Endothelial cell of umbilical vein (primary cell): Measurements from ENCODE around the gene PEAR1. TPM values are rescaled to one million over a fixed set of nuclear protein-coding genes. Genes with fewer than 3 reads are reported as not detected.
A peak's percentile ranks its signal among the peaks of the same experiment; 100 is the strongest.

ENCODE experiments used
- BruUV-seq: library from RNA; stranded (reverse); fragments of 400-500 nt; replicated peaks from 2 replicates; lab custom pipeline; 2021; lab: Mats Ljungman, UMichigan
- CTCF ChIA-PET: fragments of 300-600, 350-600 bp; sonication (Branson Sonifier 250); formaldehyde crosslinking; loops from one replicate; lab custom pipeline; 2021; ENCODE audit warnings: antibody characterized with exemption, inconsistent platforms; lab: Charles Lee
- POLR2A ChIA-PET: fragments of 300-600, 350-600 bp; sonication (Branson Sonifier 250); formaldehyde crosslinking; loops from one replicate; lab custom pipeline; 2021; ENCODE audit warnings: antibody characterized with exemption, inconsistent platforms; lab: Charles Lee
- DNase-seq: peaks from one replicate; pipeline ENCODE4 v3.0.0-alpha.2; 2011; ENCODE audit warnings: low read depth, low spot score
- FAIRE-seq: peaks from 2 replicates; lab custom pipeline; 2011; peaks lifted over from hg19 to GRCh38; lab: Jason Lieb, UNC
- H2AFZ ChIP-seq: 2 replicates; pipeline ENCODE4 v1.6.0; 2012; ENCODE audit warnings: low read depth, low read length, control low read depth, inconsistent platforms
- H3K27ac ChIP-seq: 2 replicates; pipeline ENCODE4 v1.5.1; 2011; ENCODE audit warnings: low read depth, mild to moderate bottlenecking, control low read depth, low read length, moderate library complexity; ENCODE audit not compliant: insufficient read depth
- H3K27me3 ChIP-seq, 2 experiments: 2 replicates each; pipeline versions ENCODE4 v1.6.0 to v1.6.1; 2011; ENCODE audit warnings: low read length in 2 of 2, mixed read lengths in 1 of 2; ENCODE audit not compliant: control insufficient read depth in 2 of 2, insufficient read depth in 2 of 2
- H3K36me3 ChIP-seq, 2 experiments: 2 replicates in 1 of 2; 3 replicates in 1 of 2; pipeline ENCODE4 v1.5.1; 2011; ENCODE audit warnings: low read length in 2 of 2, mild to moderate bottlenecking in 1 of 2, moderate library complexity in 1 of 2; ENCODE audit not compliant: control insufficient read depth in 2 of 2, insufficient read depth in 2 of 2; ENCODE audit errors: extremely low read depth in 1 of 2
- H3K4me1 ChIP-seq: 3 replicates; pipeline ENCODE4 v1.5.1; 2011; ENCODE audit warnings: mild to moderate bottlenecking, low read length; ENCODE audit not compliant: control insufficient read depth, insufficient read depth; ENCODE audit errors: extremely low read depth
- H3K4me2 ChIP-seq: 2 replicates; pipeline ENCODE4 v1.6.1; 2011; ENCODE audit warnings: low read length, control low read depth, mixed read lengths; ENCODE audit not compliant: insufficient read depth
- H3K4me3 ChIP-seq, 3 experiments: fragments of 200-600 bp in 1 of 3; sonication (generic), shearing (Covaris generic) in 1 of 3; replicated peaks in 1 of 3; 2 replicates each; pipeline ENCODE4 v1.5.1; 2011 to 2016; ENCODE audit warnings: control low read depth in 3 of 3, low read length in 3 of 3, mild to moderate bottlenecking in 2 of 3, inconsistent platforms in 1 of 3, low read depth in 1 of 3, moderate library complexity in 1 of 3; ENCODE audit not compliant: insufficient read depth in 1 of 3
- H3K79me2 ChIP-seq: 2 replicates; pipeline ENCODE4 v1.6.0; 2012; ENCODE audit warnings: low read length, inconsistent platforms; ENCODE audit not compliant: control insufficient read depth, insufficient read depth
- H3K9ac ChIP-seq: replicated peaks from 2 replicates; pipeline ENCODE3; 2011; ENCODE audit warnings: low read length, control low read depth; ENCODE audit not compliant: insufficient read depth; ENCODE audit errors: extremely low read depth
- H3K9me1 ChIP-seq: replicated peaks from 3 replicates; pipeline ENCODE4 v1.6.0; 2011; ENCODE audit warnings: mild to moderate bottlenecking, low read length; ENCODE audit not compliant: control insufficient read depth, insufficient read depth; ENCODE audit errors: extremely low read depth
- H3K9me3 ChIP-seq: replicated peaks from 2 replicates; pipeline ENCODE4 v1.5.1; 2012; ENCODE audit warnings: low read length, inconsistent platforms; ENCODE audit not compliant: control insufficient read depth, insufficient read depth
- H4K20me1 ChIP-seq: replicated peaks from 2 replicates; pipeline ENCODE3; 2011; ENCODE audit warnings: mild to moderate bottlenecking, low read length; ENCODE audit not compliant: control insufficient read depth, insufficient read depth; ENCODE audit errors: extremely low read depth
- EZH2 ChIP-seq: IDR thresholded peaks from 2 replicates; pipeline ENCODE4 v1.6.1; 2012; ENCODE audit warnings: borderline replicate concordance, low read depth, mild to moderate bottlenecking, moderate library complexity, low read length, inconsistent platforms; ENCODE audit not compliant: severe bottlenecking
- FOS ChIP-seq: IDR thresholded peaks from 2 replicates; pipeline ENCODE4 v1.6.1; 2011; ENCODE audit warnings: mild to moderate bottlenecking, low read length, moderate library complexity, borderline replicate concordance; ENCODE audit not compliant: insufficient read depth
- JUN ChIP-seq: IDR thresholded peaks from 2 replicates; pipeline ENCODE4 v1.6.1; 2011; ENCODE audit warnings: borderline replicate concordance, low read depth; ENCODE audit not compliant: insufficient read length, insufficient read depth
- MYC ChIP-seq: IDR thresholded peaks from one replicate; pipeline ENCODE4 v1.6.1; 2011; ENCODE audit warnings: mild to moderate bottlenecking, low read depth, low read length
- POLR2A ChIP-seq: IDR thresholded peaks from 2 replicates; pipeline ENCODE4 v1.6.1; 2012; ENCODE audit warnings: low read depth, mild to moderate bottlenecking, control low read depth, low read length
- dilution Hi-C: fragments of 300-500 bp; cut with MboI; formaldehyde crosslinking; loops from one replicate; pipeline ENCODE4 v1.15.0; 2019; ENCODE audit warnings: low sequenced_read_pairs; ENCODE audit not compliant: extremely low pct_ligation_motif_present
- intact Hi-C: fragments of 100-400 bp; cut with micrococcal nuclease; formaldehyde crosslinking; loops from one replicate; pipeline ENCODE4 v1.10.0; 2022
- polyA plus RNA-seq, 4 experiments: library from polyadenylated mRNA; depleted of rRNA in 3 of 4; stranded (reverse) in 3 of 4; unstranded in 1 of 4; fragments of >200 nt; gene quantifications; 2 replicates each; pipeline versions ENCODE4 v1.2.1 to v1.2.3, GENCODE V29; 2011 to 2012; ENCODE audit warnings: missing spikeins in 1 of 4
- total RNA-seq: library from RNA; stranded (reverse); gene quantifications from 2 replicates; pipeline ENCODE4 v1.2.3, GENCODE V29; 2021
- TF ChIP-seq, protein P1 (sequence below): IDR thresholded peaks from 2 replicates; pipeline ENCODE4 v1.6.1; 2011; ENCODE audit not compliant: insufficient read depth, insufficient read length

Gene PEAR1
- total and polyA plus RNA-seq, 2 donors (not counting 3 experiments of a cell fraction or from before 2014, with no cell fraction given), result 90.7 to 106 TPM

DNA sequence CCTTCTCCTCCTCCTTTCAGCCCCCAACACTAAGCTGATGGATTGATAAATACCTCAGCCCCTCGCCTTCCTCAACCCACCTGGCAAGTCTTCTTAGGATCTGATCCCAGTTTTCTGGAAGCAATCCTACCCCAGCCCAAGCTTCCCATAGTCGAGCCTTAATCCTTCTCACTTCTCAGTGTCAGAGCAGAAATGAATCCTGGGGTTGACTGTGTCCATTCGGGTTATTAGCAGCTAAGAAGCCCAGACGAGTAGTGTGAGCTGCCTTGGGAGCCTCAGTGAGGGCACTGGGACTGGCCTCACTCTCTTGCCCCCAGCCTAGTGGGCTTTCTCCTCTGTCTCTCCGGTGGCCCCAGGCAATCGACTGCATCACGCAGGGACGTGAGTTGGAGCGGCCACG lies 12.4 kb upstream of the PEAR1 start:
- BruUV-seq, result no TSS peak
- intact Hi-C loops (no loop called here), dilution Hi-C loops (no loop called here)
- CTCF ChIA-PET, result interaction anchor here (1.0 to 1.9 kb wide), 9 partner anchors 9 to 191 kb away, joined by 3 to 7 read pairs (median 5); partner anchors contain the start of gene NTRK1
- Histone ChIP-seq H3K36me3 (no peaks in the 10 kb centered on the region), H3K9ac (no peak overlapping the region), H3K27ac (no peak overlapping the region), H3K4me3 (no peak overlapping the region), H3K4me2 (no peak overlapping the region), H4K20me1 (no peaks in the 10 kb centered on the region), H2AFZ (no peak overlapping the region), H3K9me1 (no peaks in the 10 kb centered on the region), H3K79me2 (no peaks in the 10 kb centered on the region), H3K27me3 (peaks cover 17 to 19% of the 10 kb centered on the region in 2 experiments), H3K9me3 (no peaks in the 10 kb centered on the region), H3K4me1 (peaks cover 7% of the 10 kb centered on the region)
- no peak for DNase-seq
- TF ChIP-seq EZH2, result peak; percentile 20
- TF ChIP-seq, protein P1, sequence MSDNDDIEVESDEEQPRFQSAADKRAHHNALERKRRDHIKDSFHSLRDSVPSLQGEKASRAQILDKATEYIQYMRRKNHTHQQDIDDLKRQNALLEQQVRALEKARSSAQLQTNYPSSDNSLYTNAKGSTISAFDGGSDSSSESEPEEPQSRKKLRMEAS, result no peak
- TF ChIP-seq POLR2A, result no peak
- no peak for TF ChIP-seq MYC
- TF ChIP-seq FOS, result no peak
- POLR2A ChIA-PET, result no interaction called here
- FAIRE-seq, result no peak

DNA sequence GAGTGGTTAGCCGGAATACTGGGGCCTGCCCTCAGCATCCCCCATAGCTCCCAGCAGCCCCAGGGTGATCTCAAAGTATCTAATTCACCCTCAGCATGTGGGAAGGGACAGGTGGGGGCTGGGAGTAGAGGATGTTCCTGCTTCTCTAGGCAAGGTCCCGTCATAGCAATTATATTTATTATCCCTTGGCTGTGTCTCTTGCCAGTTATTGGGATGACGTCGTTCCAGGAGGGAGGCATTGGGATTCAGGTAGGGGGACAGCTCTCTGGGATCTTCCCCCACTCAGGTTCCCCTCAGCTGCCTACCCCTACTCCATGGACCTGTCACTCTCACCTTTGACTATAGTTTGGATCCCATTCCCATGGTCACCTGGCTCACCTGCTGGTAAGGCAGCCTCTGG lies 11.9 kb upstream of the PEAR1 start:
- no peak for DNase-seq
- CTCF ChIA-PET, result interaction anchor here (1.0 to 1.9 kb wide), 6 partner anchors 9 to 85 kb away, joined by 3 to 7 read pairs (median 4); partner anchors contain the start of gene NTRK1
- Histone ChIP-seq H4K20me1 (no peaks in the 10 kb centered on the region), H3K4me3 (no peak overlapping the region), H3K9ac (no peak overlapping the region), H3K36me3 (no peaks in the 10 kb centered on the region), H3K27me3 (peaks cover 13 to 24% of the 10 kb centered on the region in 2 experiments), H3K79me2 (no peaks in the 10 kb centered on the region), H2AFZ (no peak overlapping the region), H3K4me1 (peaks cover 2% of the 10 kb centered on the region), H3K27ac (no peak overlapping the region), H3K9me1 (no peaks in the 10 kb centered on the region), H3K4me2 (no peak overlapping the region), H3K9me3 (no peaks in the 10 kb centered on the region)
- TF ChIP-seq, protein P1, result no peak
- TF ChIP-seq EZH2 (no peak), POLR2A (no peak), JUN (no peak), FOS (no peak)
- POLR2A ChIA-PET, result no interaction called here
- no TSS peak for BruUV-seq
- no peak for FAIRE-seq
- dilution Hi-C loops, result no loop called here
- intact Hi-C loops, result no loop called here
